ENCODE data around the gene ASH1L.
"Not testable (repeated sequence)": the region's sequence is repeated elsewhere in the genome, so short reads cannot be mapped to it uniquely, and the experiment has no call there.

ASH1L gene

DNA sequence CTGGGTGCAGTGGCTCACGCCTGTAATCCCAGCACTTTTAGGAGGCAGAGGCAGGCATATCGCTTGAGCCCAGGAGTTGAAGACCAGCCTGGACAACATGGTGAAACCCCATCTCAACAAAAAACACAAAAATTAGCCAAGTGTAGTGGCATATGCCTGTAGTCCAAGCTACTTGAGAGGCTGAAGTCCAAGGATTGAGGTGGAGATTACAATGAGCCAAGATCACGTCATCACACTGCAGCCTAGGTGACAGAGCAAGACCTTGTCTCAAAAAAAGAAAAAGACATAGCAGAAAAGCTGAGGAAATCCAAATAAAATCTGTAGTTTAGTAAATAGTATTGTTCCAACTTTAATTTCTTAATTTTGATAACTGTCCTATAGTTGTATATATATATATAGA is 11.5 kb upstream of the ASH1L start:
- TF ChIP-seq, protein P1, sequence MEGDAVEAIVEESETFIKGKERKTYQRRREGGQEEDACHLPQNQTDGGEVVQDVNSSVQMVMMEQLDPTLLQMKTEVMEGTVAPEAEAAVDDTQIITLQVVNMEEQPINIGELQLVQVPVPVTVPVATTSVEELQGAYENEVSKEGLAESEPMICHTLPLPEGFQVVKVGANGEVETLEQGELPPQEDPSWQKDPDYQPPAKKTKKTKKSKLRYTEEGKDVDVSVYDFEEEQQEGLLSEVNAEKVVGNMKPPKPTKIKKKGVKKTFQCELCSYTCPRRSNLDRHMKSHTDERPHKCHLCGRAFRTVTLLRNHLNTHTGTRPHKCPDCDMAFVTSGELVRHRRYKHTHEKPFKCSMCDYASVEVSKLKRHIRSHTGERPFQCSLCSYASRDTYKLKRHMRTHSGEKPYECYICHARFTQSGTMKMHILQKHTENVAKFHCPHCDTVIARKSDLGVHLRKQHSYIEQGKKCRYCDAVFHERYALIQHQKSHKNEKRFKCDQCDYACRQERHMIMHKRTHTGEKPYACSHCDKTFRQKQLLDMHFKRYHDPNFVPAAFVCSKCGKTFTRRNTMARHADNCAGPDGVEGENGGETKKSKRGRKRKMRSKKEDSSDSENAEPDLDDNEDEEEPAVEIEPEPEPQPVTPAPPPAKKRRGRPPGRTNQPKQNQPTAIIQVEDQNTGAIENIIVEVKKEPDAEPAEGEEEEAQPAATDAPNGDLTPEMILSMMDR (IDR thresholded peaks at IDR 0.05; ENCODE audit: low read depth, low read length), result no peak
- Histone ChIP-seq H3K4me3 (ENCODE audit: low read depth, low read length) (no peak overlapping the region), H3K27ac (no peak overlapping the region), H3K27me3 (ENCODE audit: insufficient read depth, low read depth, severe bottlenecking) (no peaks in the 10 kb centered on the region), H3K36me3 (peaks cover 18% of the 10 kb centered on the region), H3K9me3 (ENCODE audit: severe bottlenecking) (no peaks in the 10 kb centered on the region)
- no peak for DNase-seq

DNA sequence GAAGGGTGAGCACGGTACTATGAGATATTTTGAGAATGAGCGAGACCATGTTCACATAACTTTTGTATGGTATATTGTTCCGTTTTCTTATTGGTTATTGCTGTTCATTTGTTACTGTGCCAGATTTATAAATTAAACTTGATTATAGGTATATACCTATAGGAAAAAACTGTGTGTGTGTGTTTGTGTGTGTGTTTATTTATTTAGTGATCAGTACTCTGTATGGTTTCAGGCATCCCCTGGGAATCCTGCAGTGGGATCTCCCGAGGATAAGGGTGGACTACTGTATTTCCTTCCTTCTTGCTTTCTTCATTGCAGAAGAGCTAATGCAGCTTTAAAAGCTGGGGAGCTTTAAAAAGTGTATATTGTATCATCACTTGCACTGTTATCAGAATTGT is 8.0 kb upstream of the ASH1L start:
- TF ChIP-seq, protein P1 (IDR thresholded peaks at IDR 0.05; ENCODE audit: low read depth, low read length), result no peak
- Histone ChIP-seq H3K4me3 (ENCODE audit: low read depth, low read length) (no peak overlapping the region), H3K36me3 (peaks cover 38% of the 10 kb centered on the region), H3K9me3 (ENCODE audit: severe bottlenecking) (no peaks in the 10 kb centered on the region), H3K27ac (no peak overlapping the region), H3K27me3 (ENCODE audit: insufficient read depth, low read depth, severe bottlenecking) (no peaks in the 10 kb centered on the region)
- DNase-seq, result no peak

DNA sequence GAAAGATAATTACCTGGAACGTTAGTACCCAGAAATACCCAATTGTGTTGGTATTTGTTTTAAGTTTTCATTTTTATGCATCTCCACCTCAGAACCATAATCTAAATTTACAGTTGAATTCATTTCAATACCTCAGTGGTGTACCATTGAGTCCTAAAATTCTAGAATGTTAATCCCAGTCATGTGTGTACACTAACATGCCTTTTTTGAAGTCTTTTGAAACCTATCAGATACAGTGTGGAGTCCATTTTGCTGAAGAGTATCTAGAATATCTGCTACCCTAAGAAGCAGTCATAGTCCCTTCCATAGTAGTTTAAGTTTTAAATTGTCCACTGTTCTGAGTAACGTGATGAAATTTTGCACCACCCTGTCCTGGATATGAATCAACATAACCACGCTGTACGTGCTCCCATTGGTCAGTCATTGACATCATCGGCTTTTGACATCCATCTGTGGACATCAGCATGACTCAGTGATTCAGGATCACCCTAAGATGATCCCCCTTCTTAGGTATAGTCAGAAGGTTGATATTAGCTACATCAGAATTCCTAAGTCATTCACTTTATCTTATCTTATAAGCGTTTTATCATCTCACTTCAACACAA is 7.5 kb upstream of the ASH1L start:
- Histone ChIP-seq H3K9me3 (ENCODE audit: severe bottlenecking) (no peaks in the 10 kb centered on the region), H3K27me3 (ENCODE audit: insufficient read depth, low read depth, severe bottlenecking) (no peaks in the 10 kb centered on the region), H3K36me3 (peaks cover 43% of the 10 kb centered on the region), H3K27ac (no peak overlapping the region), H3K4me3 (ENCODE audit: low read depth, low read length) (no peak overlapping the region)
- DNase-seq, result no peak
- TF ChIP-seq, protein P1 (IDR thresholded peaks at IDR 0.05; ENCODE audit: low read depth, low read length), result no peak

DNA sequence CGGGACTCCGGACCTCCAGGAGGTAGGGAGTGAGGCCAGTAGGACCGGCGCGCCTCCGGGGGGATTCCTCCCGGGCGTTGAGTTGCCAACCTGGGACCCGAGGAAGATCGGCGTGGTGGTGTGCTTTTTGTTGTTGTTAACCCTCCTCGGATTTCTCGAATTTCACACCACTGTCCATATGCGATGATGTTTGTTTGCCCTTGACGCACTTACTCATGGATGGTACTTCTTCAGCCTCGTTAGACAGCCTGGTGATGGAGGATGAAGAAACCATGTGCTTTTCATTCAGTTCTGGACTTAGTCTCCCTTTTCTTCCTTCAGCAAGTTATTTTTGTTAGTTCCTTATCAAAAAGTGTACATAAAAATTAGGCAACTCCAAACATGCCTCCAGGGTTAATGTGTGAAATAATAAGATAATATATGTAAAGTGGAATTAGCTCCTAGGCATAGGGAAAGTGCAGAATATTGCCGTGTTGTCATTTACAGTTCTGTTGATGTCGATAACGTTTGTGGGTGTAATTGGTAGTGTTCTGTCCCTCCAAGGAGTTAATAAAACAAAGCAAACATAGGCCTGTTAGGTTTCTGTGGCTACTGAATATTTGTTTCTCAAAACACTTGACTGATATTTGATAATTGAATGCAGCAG is 897 bp upstream of the ASH1L start:
- H3K9me3 ChIP-seq (ENCODE audit: severe bottlenecking); DNase-seq; H3K27me3 ChIP-seq (ENCODE audit: insufficient read depth, low read depth, severe bottlenecking): not testable (repeated sequence)
- Histone ChIP-seq H3K36me3 (peaks cover 45% of the 10 kb centered on the region), H3K27ac (peak overlapping the region; percentile 100), H3K4me3 (ENCODE audit: low read depth, low read length) (peak overlapping the region; percentile 86)

DNA sequence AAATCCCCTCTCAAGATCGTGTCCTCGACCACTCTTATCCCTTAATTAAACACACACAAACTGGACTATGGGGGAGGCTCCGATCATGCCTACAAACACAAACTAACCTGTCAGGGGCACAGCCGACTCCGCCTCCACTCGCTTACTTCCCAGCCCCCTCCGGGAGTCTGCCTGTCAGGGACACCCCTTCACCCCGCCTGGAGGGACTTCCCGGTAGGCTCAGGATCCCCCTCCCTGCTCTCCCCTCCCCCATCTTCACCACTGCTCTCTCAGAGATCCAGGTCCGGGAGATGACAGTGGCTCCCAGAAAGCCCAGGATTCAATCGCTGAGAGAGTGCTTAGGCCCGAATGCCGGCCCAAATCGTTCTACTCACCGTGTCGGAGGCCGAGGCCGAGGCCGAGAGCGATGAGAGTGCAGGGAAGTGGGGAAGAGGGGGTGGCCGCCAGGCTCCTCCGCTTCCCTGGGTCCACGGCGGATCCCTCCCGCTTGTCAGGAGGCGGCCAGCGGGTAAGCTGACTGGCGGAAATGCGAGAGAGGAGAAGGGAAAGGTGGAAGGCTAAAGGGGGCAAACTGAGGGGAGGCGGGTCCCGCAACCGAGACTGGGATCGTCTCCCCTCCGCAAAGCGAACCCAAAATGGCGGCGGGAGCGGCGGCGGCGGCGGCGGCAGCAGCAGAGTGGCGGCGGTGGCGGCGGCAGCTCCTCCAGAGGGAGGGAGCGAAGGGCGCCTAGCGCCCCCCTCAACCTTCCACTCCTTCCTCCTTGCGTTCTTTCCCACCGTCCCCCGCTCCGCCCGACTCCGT is 623 bp downstream of the ASH1L start:
- Histone ChIP-seq H3K27ac (peak overlapping the region; percentile 100), H3K36me3 (peaks cover 46% of the 10 kb centered on the region), H3K4me3 (ENCODE audit: low read depth, low read length) (peak overlapping the region; percentile 86)
- H3K27me3 ChIP-seq (ENCODE audit: insufficient read depth, low read depth, severe bottlenecking); H3K9me3 ChIP-seq (ENCODE audit: severe bottlenecking): not testable (repeated sequence)
- peak; percentile 69 for DNase-seq

DNA sequence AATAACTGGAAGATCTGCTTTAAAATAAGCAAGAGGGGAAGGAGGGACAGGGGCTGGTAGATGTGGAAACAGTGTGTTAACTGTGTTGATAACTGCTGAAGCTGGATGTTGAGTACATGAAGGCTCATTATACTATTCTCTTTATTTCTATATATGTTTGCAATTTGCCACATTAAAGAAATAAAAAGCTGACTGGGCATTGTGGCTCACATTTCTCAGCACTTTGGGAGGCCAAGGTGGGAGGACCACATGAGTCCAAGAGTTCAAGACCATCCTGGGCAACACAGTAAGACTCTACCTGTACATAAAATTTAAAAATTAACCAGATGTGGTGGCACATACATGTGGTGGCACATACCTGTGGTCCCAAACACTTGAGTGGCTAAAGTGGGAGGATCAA is 6.7 kb downstream of the ASH1L start:
- Histone ChIP-seq H3K27ac (no peak overlapping the region), H3K36me3 (peaks cover 52% of the 10 kb centered on the region), H3K4me3 (ENCODE audit: low read depth, low read length) (no peak overlapping the region), H3K9me3 (ENCODE audit: severe bottlenecking) (no peaks in the 10 kb centered on the region), H3K27me3 (ENCODE audit: insufficient read depth, low read depth, severe bottlenecking) (no peaks in the 10 kb centered on the region)
- TF ChIP-seq, protein P1 (IDR thresholded peaks at IDR 0.05; ENCODE audit: low read depth, low read length), result no peak
- DNase-seq, result no peak
